ENCODE data around the gene RALGPS1.

RALGPS1 gene

GRCh38 chr9:126906091-126906490, 8.5 kb upstream of the RALGPS1 start:
- no peak for DNase-seq (ENCODE audit: low read depth)

- no peak for DNase-seq (ENCODE audit: low read depth)
These were observed 7.5 kb upstream of the RALGPS1 start for GRCh38 chr9:126907058-126907457.

GRCh38 chr9:126915281-126915816, 767 bp downstream of the RALGPS1 start:
- peak; percentile 23 for DNase-seq (ENCODE audit: low read depth)

- DNase-seq (ENCODE audit: low read depth), result no peak
These were observed 1.4 kb downstream of the RALGPS1 start for GRCh38 chr9:126915846-126916543.

GRCh38 chr9:126916909-126917308, 2.3 kb downstream of the RALGPS1 start:
- no peak for DNase-seq (ENCODE audit: low read depth)

GRCh38 chr9:126919193-126919592, 4.6 kb downstream of the RALGPS1 start:
- no peak for DNase-seq (ENCODE audit: low read depth)

- no peak for DNase-seq (ENCODE audit: low read depth)
These were observed 11.3 kb downstream of the RALGPS1 start for GRCh38 chr9:126925876-126926275.

- no peak for DNase-seq (ENCODE audit: low read depth)
These were observed 11.8 kb downstream of the RALGPS1 start for GRCh38 chr9:126926364-126926763.

- no peak for DNase-seq (ENCODE audit: low read depth)
These were observed 12.8 kb downstream of the RALGPS1 start for GRCh38 chr9:126927419-126927818.

- no peak for DNase-seq (ENCODE audit: low read depth)
These were observed 18.3 kb downstream of the RALGPS1 start for GRCh38 chr9:126932871-126933321.

- no peak for DNase-seq (ENCODE audit: low read depth)
These were observed 18.9 kb downstream of the RALGPS1 start for GRCh38 chr9:126933334-126933980.

- no peak for DNase-seq (ENCODE audit: low read depth)
These were observed 19.9 kb downstream of the RALGPS1 start for GRCh38 chr9:126934441-126934840.

GRCh38 chr9:126935630-126936029, 21.0 kb downstream of the RALGPS1 start:
- DNase-seq (ENCODE audit: low read depth), result no peak

- no peak for DNase-seq (ENCODE audit: low read depth)
These were observed 22.9 kb downstream of the RALGPS1 start for GRCh38 chr9:126937444-126937843.

GRCh38 chr9:126938327-126938726, 23.7 kb downstream of the RALGPS1 start:
- DNase-seq (ENCODE audit: low read depth), result no peak

- no peak for DNase-seq (ENCODE audit: low read depth)
These were observed 25.2 kb downstream of the RALGPS1 start for GRCh38 chr9:126939821-126940221.

- no peak for DNase-seq (ENCODE audit: low read depth)
These were observed 27.8 kb downstream of the RALGPS1 start for GRCh38 chr9:126942399-126942798.

GRCh38 chr9:126945682-126946081, 31.1 kb downstream of the RALGPS1 start:
- DNase-seq (ENCODE audit: low read depth), result no peak

- DNase-seq (ENCODE audit: low read depth), result no peak
These were observed 32.9 kb downstream of the RALGPS1 start for GRCh38 chr9:126947529-126947928.

GRCh38 chr9:126952205-126952977, 37.8 kb downstream of the RALGPS1 start:
- no peak for DNase-seq (ENCODE audit: low read depth)

GRCh38 chr9:126953041-126953809, 38.6 kb downstream of the RALGPS1 start:
- DNase-seq (ENCODE audit: low read depth), result no peak

- no peak for DNase-seq (ENCODE audit: low read depth)
These were observed 41.2 kb downstream of the RALGPS1 start for GRCh38 chr9:126955811-126956210.

Measured in stimulated activated CD8-positive, alpha-beta memory T cell treated with anti-CD3 and anti-CD28 coated beads, Interleukin-12 subunit alpha, Interleukin-12 subunit beta, amount 100 ng/mL, for 4 hours (primary cell).